ENCODE data around the gene CCDC171.

CCDC171 gene

GRCh38 chr9:15889555-15889954 is 336.7 kb downstream of the CCDC171 start:
- no peak for DNase-seq (ENCODE audit: low read depth, low spot score)
- Histone ChIP-seq H3K36me3 (ENCODE audit: insufficient read depth, low read length) (peaks cover 100% of the 10 kb centered on the region), H3K4me3 (peak overlapping the region; percentile 23; the same call in 1 of the 2 replicates), H3K9ac (ENCODE audit: insufficient read length) (no peak overlapping the region), H3K27ac (no peak overlapping the region), H3K9me3 (ENCODE audit: low read depth, low read length) (peaks cover 74% of the 10 kb centered on the region)
- TF ChIP-seq POLR2AphosphoS5 (IDR thresholded peaks at IDR 0.05; ENCODE audit: borderline replicate concordance, low read depth, low read length) (no peak), FOXP2 (optimal IDR thresholded peaks at IDR 0.05; ENCODE audit: control extremely low read depth, extremely low read length, insufficient read depth) (no peak), EZH2 (IDR thresholded peaks at IDR 0.05) (no peak)

- Histone ChIP-seq H3K4me3 (no peak overlapping the region), H3K9me3 (ENCODE audit: low read depth, low read length) (peaks cover 27% of the 10 kb centered on the region), H3K27ac (no peak overlapping the region), H3K36me3 (ENCODE audit: insufficient read depth, low read length) (peaks cover 51% of the 10 kb centered on the region), H3K9ac (ENCODE audit: insufficient read length) (no peak overlapping the region)
- DNase-seq (ENCODE audit: low read depth, low spot score) = no peak
- TF ChIP-seq FOXP2 (optimal IDR thresholded peaks at IDR 0.05; ENCODE audit: control extremely low read depth, extremely low read length, insufficient read depth) (no peak), EZH2 (IDR thresholded peaks at IDR 0.05) (no peak), POLR2AphosphoS5 (IDR thresholded peaks at IDR 0.05; ENCODE audit: borderline replicate concordance, low read depth, low read length) (no peak)
Observed at GRCh38 chr9:15901572-15901971, 348.7 kb downstream of the CCDC171 start.

GRCh38 chr9:15909297-15909696 is 356.5 kb downstream of the CCDC171 start:
- Histone ChIP-seq H3K4me3 (no peak overlapping the region), H3K27ac (no peak overlapping the region), H3K36me3 (ENCODE audit: insufficient read depth, low read length) (peaks cover 36% of the 10 kb centered on the region), H3K9me3 (ENCODE audit: low read depth, low read length) (peaks cover 13% of the 10 kb centered on the region), H3K9ac (ENCODE audit: insufficient read length) (no peak overlapping the region)
- DNase-seq (ENCODE audit: low read depth, low spot score) = no peak
- no peak for TF ChIP-seq FOXP2 (optimal IDR thresholded peaks at IDR 0.05; ENCODE audit: control extremely low read depth, extremely low read length, insufficient read depth)
- TF ChIP-seq POLR2AphosphoS5 (IDR thresholded peaks at IDR 0.05; ENCODE audit: borderline replicate concordance, low read depth, low read length) = no peak
- TF ChIP-seq EZH2 (IDR thresholded peaks at IDR 0.05) = no peak

GRCh38 chr9:15915711-15916110 is 362.9 kb downstream of the CCDC171 start:
- Histone ChIP-seq H3K27ac (no peak overlapping the region), H3K9me3 (ENCODE audit: low read depth, low read length) (peaks cover 20% of the 10 kb centered on the region), H3K4me3 (no peak overlapping the region), H3K36me3 (ENCODE audit: insufficient read depth, low read length) (peaks cover 80% of the 10 kb centered on the region), H3K9ac (ENCODE audit: insufficient read length) (no peak overlapping the region)
- DNase-seq (ENCODE audit: low read depth, low spot score) = no peak
- no peak for TF ChIP-seq FOXP2 (optimal IDR thresholded peaks at IDR 0.05; ENCODE audit: control extremely low read depth, extremely low read length, insufficient read depth)
- TF ChIP-seq POLR2AphosphoS5 (IDR thresholded peaks at IDR 0.05; ENCODE audit: borderline replicate concordance, low read depth, low read length) = no peak
- no peak for TF ChIP-seq EZH2 (IDR thresholded peaks at IDR 0.05)

GRCh38 chr9:15927161-15927560 is 374.3 kb downstream of the CCDC171 start:
- H3K36me3 ChIP-seq (ENCODE audit: insufficient read depth, low read length) = peaks cover 98% of the 10 kb centered on the region

GRCh38 chr9:15935661-15936305 is 382.9 kb downstream of the CCDC171 start:
- Histone ChIP-seq H3K27ac (peak overlapping the region; percentile 92), H3K9me3 (ENCODE audit: low read depth, low read length) (peaks cover 17% of the 10 kb centered on the region), H3K9ac (ENCODE audit: insufficient read length) (no peak overlapping the region), H3K4me3 (peak overlapping the region; percentile 47), H3K36me3 (ENCODE audit: insufficient read depth, low read length) (peaks cover 79% of the 10 kb centered on the region)
- TF ChIP-seq POLR2AphosphoS5 (IDR thresholded peaks at IDR 0.05; ENCODE audit: borderline replicate concordance, low read depth, low read length) (peak; percentile 58; the same call in 1 of the 2 replicates), EZH2 (IDR thresholded peaks at IDR 0.05) (no peak)
- peak; percentile 52 for DNase-seq (ENCODE audit: low read depth, low spot score)

More at GRCh38 chr9:15927161-15927560, 374.3 kb downstream of the CCDC171 start:
- peaks cover 13% of the 10 kb centered on the region for H3K9me3 ChIP-seq (ENCODE audit: low read depth, low read length)
- no peak overlapping the region for H3K9ac ChIP-seq (ENCODE audit: insufficient read length)
- DNase-seq (ENCODE audit: low read depth, low spot score) = no peak
- H3K27ac ChIP-seq = no peak overlapping the region
- H3K4me3 ChIP-seq = no peak overlapping the region
- TF ChIP-seq EZH2 (IDR thresholded peaks at IDR 0.05) = no peak
- TF ChIP-seq POLR2AphosphoS5 (IDR thresholded peaks at IDR 0.05; ENCODE audit: borderline replicate concordance, low read depth, low read length) = 0 out of 2 replicates have a peak, but pooled peaks have one; percentile 16

GRCh38 chr9:15936306-15936921 is 383.6 kb downstream of the CCDC171 start:
- Histone ChIP-seq H3K36me3 (ENCODE audit: insufficient read depth, low read length) (peaks cover 75% of the 10 kb centered on the region), H3K27ac (peak overlapping the region; percentile 92), H3K4me3 (peak overlapping the region; percentile 47), H3K9me3 (ENCODE audit: low read depth, low read length) (peaks cover 12% of the 10 kb centered on the region), H3K9ac (ENCODE audit: insufficient read length) (no peak overlapping the region)
- DNase-seq (ENCODE audit: low read depth, low spot score) = no peak
- no peak for TF ChIP-seq FOXP2 (optimal IDR thresholded peaks at IDR 0.05; ENCODE audit: control extremely low read depth, extremely low read length, insufficient read depth)
- TF ChIP-seq POLR2AphosphoS5 (IDR thresholded peaks at IDR 0.05; ENCODE audit: borderline replicate concordance, low read depth, low read length) = no peak
- no peak for TF ChIP-seq EZH2 (IDR thresholded peaks at IDR 0.05)

- Histone ChIP-seq H3K9ac (ENCODE audit: insufficient read length) (no peak overlapping the region), H3K4me3 (no peak overlapping the region), H3K27ac (peak overlapping the region; percentile 84), H3K36me3 (ENCODE audit: insufficient read depth, low read length) (peaks cover 62% of the 10 kb centered on the region), H3K9me3 (ENCODE audit: low read depth, low read length) (no peaks in the 10 kb centered on the region; the same call in 1 of the 2 replicates)
- DNase-seq (ENCODE audit: low read depth, low spot score) = no peak
- no peak for TF ChIP-seq FOXP2 (optimal IDR thresholded peaks at IDR 0.05; ENCODE audit: control extremely low read depth, extremely low read length, insufficient read depth)
- no peak for TF ChIP-seq POLR2AphosphoS5 (IDR thresholded peaks at IDR 0.05; ENCODE audit: borderline replicate concordance, low read depth, low read length)
- TF ChIP-seq EZH2 (IDR thresholded peaks at IDR 0.05) = no peak
Observed at GRCh38 chr9:15942831-15943424, 390.1 kb downstream of the CCDC171 start.

Data from SK-N-MC (cell line).